ENCODE results near the gene ARHGAP32. TPM values are rescaled to one million over a fixed set of nuclear protein-coding genes. Genes with fewer than 3 reads are reported as not detected.

Gene ARHGAP32
- total and polyA plus RNA-seq, 10 donors: 0.53 to 17.0 (median 10.2) TPM

DNA sequence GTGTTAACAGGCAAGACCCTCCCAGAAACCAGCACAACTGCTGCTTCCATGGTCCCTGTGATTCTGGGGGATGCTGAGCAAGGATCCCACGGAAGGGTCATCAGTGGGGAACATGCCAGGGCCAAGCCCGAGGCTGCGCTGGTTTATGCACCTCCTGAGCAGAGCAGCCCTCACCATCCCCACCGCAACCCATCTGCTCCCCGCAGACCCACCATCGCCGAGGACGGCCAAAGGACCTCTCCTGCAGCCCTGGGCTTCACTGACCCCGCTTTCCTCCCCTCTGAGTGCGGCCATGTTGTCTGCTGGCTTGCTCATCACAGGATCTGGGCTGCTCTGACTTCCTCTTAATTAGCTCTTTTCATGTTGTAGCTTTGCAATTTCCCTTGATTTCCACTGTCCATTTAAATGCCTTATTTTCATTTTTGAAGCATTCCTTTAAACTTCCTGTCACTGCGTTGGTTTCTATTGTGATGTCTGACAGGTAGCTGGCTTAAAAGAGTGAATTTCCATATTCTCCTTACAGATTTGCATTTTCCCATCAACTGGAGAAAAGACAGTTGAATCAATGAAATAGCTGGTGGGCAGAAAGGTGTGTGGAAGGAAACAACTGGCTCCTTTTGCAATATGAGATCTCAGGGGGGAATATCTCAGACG is 264.3 kb downstream of the ARHGAP32 start:
- H3K36me3 ChIP-seq: no peaks in the 10 kb centered on the region
- DNase-seq: peak; percentile 74
- H3K4me1 ChIP-seq: peaks cover 0 to 19% (median 0%) of the 10 kb centered on the region in 6 donors
- H3K4me3 ChIP-seq: peak overlapping the region in 1 of 8 donors; percentile 35
- WGBS, 5 donors: 83 to 87% (median 84%) methylated on average over 12 of the region's 12 CpGs
- no peaks in the 10 kb centered on the region for H3K27me3 ChIP-seq (replicated peaks in 1 of 7)
- H3K27ac ChIP-seq: no peak overlapping the region
- TF ChIP-seq, protein P1, sequence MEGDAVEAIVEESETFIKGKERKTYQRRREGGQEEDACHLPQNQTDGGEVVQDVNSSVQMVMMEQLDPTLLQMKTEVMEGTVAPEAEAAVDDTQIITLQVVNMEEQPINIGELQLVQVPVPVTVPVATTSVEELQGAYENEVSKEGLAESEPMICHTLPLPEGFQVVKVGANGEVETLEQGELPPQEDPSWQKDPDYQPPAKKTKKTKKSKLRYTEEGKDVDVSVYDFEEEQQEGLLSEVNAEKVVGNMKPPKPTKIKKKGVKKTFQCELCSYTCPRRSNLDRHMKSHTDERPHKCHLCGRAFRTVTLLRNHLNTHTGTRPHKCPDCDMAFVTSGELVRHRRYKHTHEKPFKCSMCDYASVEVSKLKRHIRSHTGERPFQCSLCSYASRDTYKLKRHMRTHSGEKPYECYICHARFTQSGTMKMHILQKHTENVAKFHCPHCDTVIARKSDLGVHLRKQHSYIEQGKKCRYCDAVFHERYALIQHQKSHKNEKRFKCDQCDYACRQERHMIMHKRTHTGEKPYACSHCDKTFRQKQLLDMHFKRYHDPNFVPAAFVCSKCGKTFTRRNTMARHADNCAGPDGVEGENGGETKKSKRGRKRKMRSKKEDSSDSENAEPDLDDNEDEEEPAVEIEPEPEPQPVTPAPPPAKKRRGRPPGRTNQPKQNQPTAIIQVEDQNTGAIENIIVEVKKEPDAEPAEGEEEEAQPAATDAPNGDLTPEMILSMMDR (IDR thresholded peaks at IDR 0.05 in 8 of 11, conservative IDR thresholded peaks at IDR 0.05 in 3 of 11): no peak
- TF ChIP-seq POLR2AphosphoS5 (IDR thresholded peaks at IDR 0.05) (no peak), POLR2A (IDR thresholded peaks at IDR 0.05) (no peak)
- H3K9me3 ChIP-seq: no peaks in the 10 kb centered on the region
- intact Hi-C loops (cut with DNase I; ENCODE audit: low total_unique reads): no loop called here

DNA sequence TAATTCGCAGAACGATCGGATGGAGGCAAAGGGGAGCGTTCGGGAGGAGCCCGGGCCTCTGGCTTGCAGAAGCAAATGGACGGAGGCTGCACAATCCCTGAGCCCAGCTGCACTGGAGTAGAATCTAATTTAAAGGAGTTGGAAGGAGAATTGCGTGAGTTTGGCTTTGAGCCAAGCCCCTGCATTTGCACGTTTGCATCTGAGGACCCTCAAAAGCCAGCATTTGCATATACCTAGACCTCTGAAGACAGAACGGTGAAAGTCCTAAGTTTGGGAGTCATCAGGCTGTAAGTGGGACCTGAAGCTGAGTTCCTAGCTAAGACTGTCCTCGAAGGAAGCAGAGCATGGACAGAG is 265.0 kb downstream of the ARHGAP32 start:
- H3K27ac ChIP-seq: no peak overlapping the region
- intact Hi-C loops (cut with DNase I; ENCODE audit: low total_unique reads): no loop called here
- peaks cover 0 to 19% (median 0%) of the 10 kb centered on the region in 6 donors for H3K4me1 ChIP-seq
- no peaks in the 10 kb centered on the region for H3K27me3 ChIP-seq (replicated peaks in 1 of 7)
- no peaks in the 10 kb centered on the region for H3K9me3 ChIP-seq
- no peak overlapping the region for H3K4me3 ChIP-seq
- no peak for DNase-seq
- 78 to 82% (median 80%) methylated on average over 11 of the region's 11 CpGs for whole genome bisulfite sequencing, 5 donors
- H3K36me3 ChIP-seq: no peaks in the 10 kb centered on the region
- TF ChIP-seq POLR2AphosphoS5 (IDR thresholded peaks at IDR 0.05) (no peak), POLR2A (IDR thresholded peaks at IDR 0.05) (no peak)
- TF ChIP-seq, protein P1 (IDR thresholded peaks at IDR 0.05 in 8 of 11, conservative IDR thresholded peaks at IDR 0.05 in 3 of 11): no peak

DNA sequence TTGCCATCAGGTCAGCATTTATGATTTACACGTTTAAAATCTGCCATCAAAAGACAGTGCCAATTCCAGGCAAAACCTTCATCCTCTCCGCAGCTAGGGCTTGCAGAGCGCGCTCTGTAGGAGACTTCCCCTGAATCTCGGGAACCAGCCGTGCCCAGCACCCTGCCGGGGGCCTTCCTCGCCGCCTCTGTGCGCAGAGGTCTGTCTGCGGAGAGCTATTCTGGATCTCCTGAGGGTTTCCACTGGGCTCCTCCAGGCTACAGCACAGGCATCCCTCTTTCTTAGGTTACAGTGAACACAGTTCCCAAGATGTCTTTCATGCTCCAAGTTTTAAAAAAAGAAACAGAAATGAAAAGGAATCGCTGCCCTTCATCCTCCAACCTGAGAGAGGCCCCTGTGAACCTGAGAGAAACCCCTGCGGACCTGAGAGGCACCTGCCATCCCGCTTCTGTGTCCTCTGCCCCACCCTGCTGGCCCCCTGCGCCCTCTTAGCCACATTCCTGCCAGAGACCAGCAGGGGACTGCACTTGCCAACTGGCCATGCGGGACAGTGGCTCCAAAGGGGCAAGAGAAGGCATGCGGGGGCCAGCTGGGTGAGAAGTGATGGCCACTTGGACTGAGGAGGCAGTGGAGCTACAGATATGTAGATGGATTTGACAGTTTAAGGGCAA is 265.6 kb downstream of the ARHGAP32 start:
- no peak overlapping the region for H3K4me3 ChIP-seq
- no peaks in the 10 kb centered on the region for H3K36me3 ChIP-seq
- 87 to 92% (median 89%) methylated on average over 17 of the region's 17 CpGs for WGBS, 5 donors
- H3K27ac ChIP-seq: no peak overlapping the region
- DNase-seq: peak; percentile 62
- no peaks in the 10 kb centered on the region for H3K27me3 ChIP-seq (replicated peaks in 1 of 7)
- H3K9me3 ChIP-seq: no peaks in the 10 kb centered on the region
- H3K4me1 ChIP-seq: peaks cover 0 to 19% (median 0%) of the 10 kb centered on the region in 6 donors
- intact Hi-C loops (cut with DNase I; ENCODE audit: low total_unique reads): no loop called here
- TF ChIP-seq, protein P1 (IDR thresholded peaks at IDR 0.05 in 8 of 11, conservative IDR thresholded peaks at IDR 0.05 in 3 of 11): no peak
- TF ChIP-seq POLR2AphosphoS5 (IDR thresholded peaks at IDR 0.05): no peak
- no peak for TF ChIP-seq POLR2A (IDR thresholded peaks at IDR 0.05)

DNA sequence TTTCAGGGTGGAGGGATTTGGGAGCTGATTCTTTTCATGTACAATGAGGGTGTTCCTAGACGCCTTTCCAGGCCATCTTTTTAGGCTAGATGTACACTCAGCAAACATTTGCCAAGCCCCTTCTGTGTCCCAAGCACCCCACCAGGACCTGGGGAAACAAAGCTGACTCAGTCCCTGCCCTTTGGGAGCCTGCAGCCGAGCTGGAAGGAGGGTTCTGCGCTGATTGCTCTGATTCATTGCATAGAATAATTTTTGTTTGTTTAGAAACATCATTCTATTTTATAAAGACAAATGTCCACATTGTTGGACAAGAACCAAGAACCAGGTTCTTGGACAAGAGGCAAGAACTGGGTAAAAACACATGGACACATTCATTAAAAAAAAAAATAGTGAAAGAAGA is 266.1 kb downstream of the ARHGAP32 start:
- 78 to 90% (median 85%) methylated on average over 3 of the region's 3 CpGs for WGBS, 5 donors

More for the DNA sequence above, 266.1 kb downstream of the ARHGAP32 start:
- Histone ChIP-seq H3K9me3 (no peaks in the 10 kb centered on the region), H3K27ac (no peak overlapping the region), H3K36me3 (no peaks in the 10 kb centered on the region), H3K4me3 (no peak overlapping the region), H3K27me3 (replicated peaks in 1 of 7) (no peaks in the 10 kb centered on the region), H3K4me1 (peaks cover 0 to 19% (median 0%) of the 10 kb centered on the region in 6 donors)
- DNase-seq: peak; percentile 31
- intact Hi-C loops (cut with DNase I; ENCODE audit: low total_unique reads): no loop called here
- TF ChIP-seq POLR2AphosphoS5 (IDR thresholded peaks at IDR 0.05): no peak
- TF ChIP-seq POLR2A (IDR thresholded peaks at IDR 0.05): no peak
- TF ChIP-seq, protein P1 (IDR thresholded peaks at IDR 0.05 in 8 of 11, conservative IDR thresholded peaks at IDR 0.05 in 3 of 11): no peak

All from spleen (tissue), 11 donors.